Endothelial cell of umbilical vein (primary cell): ENCODE data around the gene RNU1-2.
"Not testable (repeated sequence)": the region's sequence is repeated elsewhere in the genome, so short reads cannot be mapped to it uniquely, and the experiment has no call there.

Source experiments
- EZH2 ChIP-seq: IDR thresholded peaks from 2 replicates; pipeline ENCODE4 v1.6.1; 2012; ENCODE audit warnings: borderline replicate concordance, low read depth, mild to moderate bottlenecking, moderate library complexity, low read length, inconsistent platforms; ENCODE audit not compliant: severe bottlenecking
- FOS ChIP-seq: IDR thresholded peaks from 2 replicates; pipeline ENCODE4 v1.6.1; 2011; ENCODE audit warnings: mild to moderate bottlenecking, low read length, moderate library complexity, borderline replicate concordance; ENCODE audit not compliant: insufficient read depth
- MYC ChIP-seq: IDR thresholded peaks from one replicate; pipeline ENCODE4 v1.6.1; 2011; ENCODE audit warnings: mild to moderate bottlenecking, low read depth, low read length
- POLR2A ChIP-seq: IDR thresholded peaks from 2 replicates; pipeline ENCODE4 v1.6.1; 2012; ENCODE audit warnings: low read depth, mild to moderate bottlenecking, control low read depth, low read length
- POLR2AphosphoS5 ChIP-seq: IDR thresholded peaks from 2 replicates; pipeline ENCODE4 v1.6.1; 2012; ENCODE audit warnings: low read depth, mild to moderate bottlenecking, control low read depth, low read length, moderate library complexity; ENCODE audit not compliant: insufficient read depth
- TF ChIP-seq, protein P1 (sequence below), 2 donors: IDR thresholded peaks; 1 replicate in 1 of 2; 2 replicates in 1 of 2; pipeline ENCODE4 v1.5.1; 2011; ENCODE audit warnings: low read length in 2 of 2, mild to moderate bottlenecking in 2 of 2, moderate library complexity in 2 of 2, control low read depth in 1 of 2, inconsistent platforms in 1 of 2, low read depth in 1 of 2; ENCODE audit not compliant: insufficient read depth in 1 of 2; ENCODE audit errors: extremely low read depth in 1 of 2
- TF ChIP-seq, protein P2 (sequence below): IDR thresholded peaks from 2 replicates; pipeline ENCODE4 v1.6.1; 2011; ENCODE audit not compliant: insufficient read depth, insufficient read length

DNA sequence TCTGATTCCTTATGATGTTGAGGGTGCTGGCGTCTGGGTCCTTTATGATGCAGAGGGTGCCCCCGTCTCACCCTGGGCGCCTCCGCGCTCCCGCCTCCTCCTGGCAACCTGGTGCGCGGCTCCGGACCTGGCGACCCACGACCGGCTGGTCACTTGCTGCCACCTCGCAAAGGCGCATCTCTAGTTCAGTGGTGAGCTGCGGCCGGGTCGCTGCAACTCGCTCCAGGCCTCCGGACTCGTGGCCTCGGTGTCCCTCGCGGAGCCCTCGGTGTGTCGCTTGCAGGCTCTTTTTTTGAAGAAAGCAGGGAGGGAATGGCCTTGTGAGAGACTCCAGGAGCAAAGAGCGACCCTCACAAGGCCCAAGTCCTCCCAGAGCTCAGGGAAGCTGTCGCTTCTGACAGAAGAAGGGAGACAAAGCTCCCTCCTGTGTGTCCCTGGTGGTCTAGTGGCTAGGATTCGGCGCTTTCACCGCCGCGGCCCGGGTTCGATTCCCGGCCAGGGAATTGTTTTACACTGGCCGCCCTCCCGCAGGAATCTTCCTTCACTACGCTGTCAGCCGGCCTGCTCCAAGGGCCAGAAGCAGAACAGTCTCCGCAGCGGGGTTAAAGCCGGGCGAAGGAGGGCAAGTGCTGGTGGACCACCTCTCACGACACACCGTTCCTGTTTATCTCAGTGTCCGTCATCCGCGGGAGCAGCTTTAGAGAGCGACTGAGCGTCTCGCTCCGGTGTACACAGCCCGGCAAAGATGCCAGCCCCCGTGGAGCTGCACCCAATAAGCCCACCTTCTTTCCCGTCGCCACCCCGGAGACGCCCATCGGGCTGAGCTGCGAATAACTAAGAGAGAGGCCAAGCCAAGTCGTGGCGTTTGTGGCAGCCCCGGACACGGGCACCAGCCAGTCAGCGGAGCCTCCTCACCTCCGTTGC lies 23.4 kb upstream of the RNU1-2 start:
- TF ChIP-seq, protein P1, sequence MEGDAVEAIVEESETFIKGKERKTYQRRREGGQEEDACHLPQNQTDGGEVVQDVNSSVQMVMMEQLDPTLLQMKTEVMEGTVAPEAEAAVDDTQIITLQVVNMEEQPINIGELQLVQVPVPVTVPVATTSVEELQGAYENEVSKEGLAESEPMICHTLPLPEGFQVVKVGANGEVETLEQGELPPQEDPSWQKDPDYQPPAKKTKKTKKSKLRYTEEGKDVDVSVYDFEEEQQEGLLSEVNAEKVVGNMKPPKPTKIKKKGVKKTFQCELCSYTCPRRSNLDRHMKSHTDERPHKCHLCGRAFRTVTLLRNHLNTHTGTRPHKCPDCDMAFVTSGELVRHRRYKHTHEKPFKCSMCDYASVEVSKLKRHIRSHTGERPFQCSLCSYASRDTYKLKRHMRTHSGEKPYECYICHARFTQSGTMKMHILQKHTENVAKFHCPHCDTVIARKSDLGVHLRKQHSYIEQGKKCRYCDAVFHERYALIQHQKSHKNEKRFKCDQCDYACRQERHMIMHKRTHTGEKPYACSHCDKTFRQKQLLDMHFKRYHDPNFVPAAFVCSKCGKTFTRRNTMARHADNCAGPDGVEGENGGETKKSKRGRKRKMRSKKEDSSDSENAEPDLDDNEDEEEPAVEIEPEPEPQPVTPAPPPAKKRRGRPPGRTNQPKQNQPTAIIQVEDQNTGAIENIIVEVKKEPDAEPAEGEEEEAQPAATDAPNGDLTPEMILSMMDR (IDR thresholded peaks at IDR 0.05; ENCODE audit: extremely low read depth in 1 of 2, insufficient read depth in 1 of 2, low read depth in 1 of 2, low read length in 2 of 2), result not testable (repeated sequence)
- not testable (repeated sequence) for TF ChIP-seq POLR2AphosphoS5, EZH2, MYC, FOS, POLR2A
- TF ChIP-seq, protein P2, sequence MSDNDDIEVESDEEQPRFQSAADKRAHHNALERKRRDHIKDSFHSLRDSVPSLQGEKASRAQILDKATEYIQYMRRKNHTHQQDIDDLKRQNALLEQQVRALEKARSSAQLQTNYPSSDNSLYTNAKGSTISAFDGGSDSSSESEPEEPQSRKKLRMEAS, result not testable (repeated sequence)
